Caki2 (cell line): ENCODE measurements around the gene ZNF221. TPM values are rescaled to one million over a fixed set of nuclear protein-coding genes. Genes with fewer than 3 reads are reported as not detected.

Experiments used
- total RNA-seq: library from RNA; depleted of rRNA; stranded (reverse); fragments of >200 nt; shearing (Covaris generic); gene quantifications from 2 replicates; pipeline ENCODE4 v1.2.3, GENCODE V29; 2014; ENCODE audit warnings: low replicate concordance; rRNA removed

The ZNF221 gene
- total RNA-seq, 1 experiment from 2014 or later, result 2.7 TPM

Other genes starting within 250 kb of the ZNF221 start
- gene IRGC, start 235.2 kb upstream of the ZNF221 start, total RNA-seq, result not detected in 2 replicates
- 23.4 and 35.9 TPM in 2 replicates for gene SMG9, start 196.3 kb upstream of the ZNF221 start, total RNA-seq
- gene KCNN4, start 170.3 kb upstream of the ZNF221 start, total RNA-seq, result 10.7 and 15.4 TPM in 2 replicates
- 9.5 TPM in 1 of 2 replicates, not detected in the other for gene LYPD5, start 148.8 kb upstream of the ZNF221 start, total RNA-seq
- 3.4 and 3.6 TPM in 2 replicates for gene ZNF283, start 123.9 kb upstream of the ZNF221 start, total RNA-seq
- not detected in 2 replicates for gene ZNF404, start 67.3 kb upstream of the ZNF221 start, total RNA-seq
- 25.6 and 31.6 TPM in 2 replicates for gene ZNF45, start 15.9 kb upstream of the ZNF221 start, total RNA-seq
- gene ZNF155, start 33.0 kb downstream of the ZNF221 start, total RNA-seq, result 10.3 and 13.5 TPM in 2 replicates
- 4.8 and 6.9 TPM in 2 replicates for gene ZNF230, start 51.7 kb downstream of the ZNF221 start, total RNA-seq
- 8.2 and 9.8 TPM in 2 replicates for gene ZNF222, start 74.2 kb downstream of the ZNF221 start, total RNA-seq
- 3.2 and 17.8 TPM in 2 replicates for gene ZNF223, start 100.8 kb downstream of the ZNF221 start, total RNA-seq
- gene ZNF284, start 120.9 kb downstream of the ZNF221 start, total RNA-seq, result 0.58 and 1.4 TPM in 2 replicates
- 7.0 and 10.6 TPM in 2 replicates for gene ZNF224, start 143.1 kb downstream of the ZNF221 start, total RNA-seq
- gene ZNF225, start 162.2 kb downstream of the ZNF221 start, total RNA-seq, result 2.2 and 4.5 TPM in 2 replicates
- gene ZNF234, start 190.3 kb downstream of the ZNF221 start, total RNA-seq, result 3.4 and 5.6 TPM in 2 replicates
- 15.7 and 45.0 TPM in 2 replicates for gene ZNF226, start 213.9 kb downstream of the ZNF221 start, total RNA-seq